ENCODE measurements around the gene IRGC. TPM values are rescaled to one million over a fixed set of nuclear protein-coding genes. Genes with fewer than 3 reads are reported as not detected.

IRGC gene
- total RNA-seq (not detected), polyA plus RNA-seq (0.02 TPM)
- long read RNA-seq, donor 1, result 0 reads
- long read RNA-seq, donor 2, result 0 reads
- long read RNA-seq, donor 3, result 0 reads
- long read RNA-seq, donor 4, result 0 reads
- long read RNA-seq, donor 5, result 0 reads
- long read RNA-seq, donor 6, result 0 reads
- long read RNA-seq, donor 7, result 0 reads
- long read RNA-seq, donor 8, result 0 reads
- long read RNA-seq, donor 9, result 0 reads
- long read RNA-seq, donor 10, result 0 reads

DNA sequence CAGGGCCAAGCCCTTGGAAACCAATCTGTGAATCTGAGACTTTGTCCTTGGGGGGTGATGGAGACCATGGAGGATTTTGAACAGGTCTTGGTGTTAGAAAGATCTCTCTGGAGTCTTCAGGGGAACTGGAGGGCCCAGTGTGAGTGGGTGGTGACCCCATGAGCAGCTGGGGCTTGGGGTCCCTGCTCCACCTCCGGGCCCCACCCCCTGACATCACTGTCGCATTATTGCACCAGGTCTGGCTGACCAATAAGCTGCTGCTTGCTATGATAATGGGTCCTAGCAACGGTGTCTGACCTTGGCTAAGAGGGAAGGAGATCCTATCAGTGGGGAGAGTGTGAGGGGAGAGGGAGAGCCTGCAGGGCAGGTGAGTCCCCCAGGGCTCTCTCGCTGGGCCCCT is at the start of gene IRGC:
TSS of gene IRGC (plus strand) at position 301 of the 400 bp plus-strand sequence. CDS start 2,483 bp downstream, outside the sequence.
- Histone ChIP-seq H3K27ac (ENCODE audit: low read depth in 1 of 2, low read length in 1 of 2) (no peak within 1 kb of the TSS), H3K36me3 (ENCODE audit: control insufficient read depth in 2 of 2, insufficient read depth in 2 of 2, low read length in 1 of 2) (no peaks in the 10 kb centered on the region), H3K4me3 (ENCODE audit: low read length in 2 of 2) (no peak within 1 kb of the TSS), H3K9me3 (ENCODE audit: control insufficient read depth in 2 of 2, insufficient read depth in 1 of 2, low read length in 1 of 2) (no peaks in the 10 kb centered on the region), H3K4me1 (ENCODE audit: control insufficient read depth in 2 of 2, insufficient read depth in 2 of 2, low read length in 2 of 2) (no peaks in the 10 kb centered on the region), H3K27me3 (ENCODE audit: control insufficient read depth in 2 of 2, insufficient read depth in 1 of 2, low read length in 1 of 2) (no peaks in the 10 kb centered on the region)
- DNase-seq (ENCODE audit: low read depth in 6 of 9, low spot score in 9 of 9), result no peak
- WGBS, result 89% methylated on average over 4 of the region's 4 CpGs

- H3K4me3 ChIP-seq (ENCODE audit: low read length in 2 of 2), result peak overlapping the region in 1 of 2 donors; percentile 9
- peaks cover 10 to 37% of the 10 kb centered on the region in 2 donors for H3K27me3 ChIP-seq (ENCODE audit: control insufficient read depth in 2 of 2, insufficient read depth in 1 of 2, low read length in 1 of 2)
- H3K36me3 ChIP-seq (ENCODE audit: control insufficient read depth in 2 of 2, insufficient read depth in 2 of 2, low read length in 1 of 2), result no peaks in the 10 kb centered on the region
- 89% methylated on average over 26 of the region's 26 CpGs for WGBS
- peaks cover 11 to 42% of the 10 kb centered on the region in 2 donors for H3K4me1 ChIP-seq (ENCODE audit: control insufficient read depth in 2 of 2, insufficient read depth in 2 of 2, low read length in 2 of 2)
- no peaks in the 10 kb centered on the region for H3K9me3 ChIP-seq (ENCODE audit: control insufficient read depth in 2 of 2, insufficient read depth in 1 of 2, low read length in 1 of 2)
- H3K27ac ChIP-seq (ENCODE audit: low read depth in 1 of 2, low read length in 1 of 2), result no peak overlapping the region
- DNase-seq (ENCODE audit: low read depth in 6 of 9, low spot score in 9 of 9), result no peak
Observed at GRCh38 chr19:43667126-43667875, 48.6 kb upstream of the IRGC start.

- Histone ChIP-seq H3K9me3 (ENCODE audit: control insufficient read depth in 2 of 2, insufficient read depth in 1 of 2, low read length in 1 of 2) (no peaks in the 10 kb centered on the region), H3K27me3 (ENCODE audit: control insufficient read depth in 2 of 2, insufficient read depth in 1 of 2, low read length in 1 of 2) (peaks cover 10 to 37% of the 10 kb centered on the region in 2 donors), H3K36me3 (ENCODE audit: control insufficient read depth in 2 of 2, insufficient read depth in 2 of 2, low read length in 1 of 2) (no peaks in the 10 kb centered on the region), H3K4me1 (ENCODE audit: control insufficient read depth in 2 of 2, insufficient read depth in 2 of 2, low read length in 2 of 2) (peaks cover 11 to 42% of the 10 kb centered on the region in 2 donors), H3K27ac (ENCODE audit: low read depth in 1 of 2, low read length in 1 of 2) (no peak overlapping the region), H3K4me3 (ENCODE audit: low read length in 2 of 2) (peak overlapping the region; percentile 9 to 54)
- WGBS, result 32% methylated on average over 29 of the region's 29 CpGs
- no peak for DNase-seq (ENCODE audit: low read depth in 6 of 9, low spot score in 9 of 9)
Observed at GRCh38 chr19:43667876-43668405, 47.9 kb upstream of the IRGC start.

GRCh38 chr19:43668406-43669109 is 47.3 kb upstream of the IRGC start:
- under 1% methylated on average over 44 of the region's 44 CpGs for WGBS
- Histone ChIP-seq H3K4me1 (ENCODE audit: control insufficient read depth in 2 of 2, insufficient read depth in 2 of 2, low read length in 2 of 2) (peaks cover 11 to 42% of the 10 kb centered on the region in 2 donors), H3K27me3 (ENCODE audit: control insufficient read depth in 2 of 2, insufficient read depth in 1 of 2, low read length in 1 of 2) (peaks cover 10 to 37% of the 10 kb centered on the region in 2 donors), H3K9me3 (ENCODE audit: control insufficient read depth in 2 of 2, insufficient read depth in 1 of 2, low read length in 1 of 2) (no peaks in the 10 kb centered on the region), H3K36me3 (ENCODE audit: control insufficient read depth in 2 of 2, insufficient read depth in 2 of 2, low read length in 1 of 2) (no peaks in the 10 kb centered on the region), H3K4me3 (ENCODE audit: low read length in 2 of 2) (peak overlapping the region; percentile 54 to 55), H3K27ac (ENCODE audit: low read depth in 1 of 2, low read length in 1 of 2) (peak overlapping the region; percentile 56 to 64)
- peak; percentile 79 to 97 (median 91) for DNase-seq (ENCODE audit: low read depth in 6 of 9, low spot score in 9 of 9)

GRCh38 chr19:43672061-43672679 is 43.7 kb upstream of the IRGC start:
- no peaks in the 10 kb centered on the region for H3K36me3 ChIP-seq (ENCODE audit: control insufficient read depth in 2 of 2, insufficient read depth in 2 of 2, low read length in 1 of 2)
- H3K27ac ChIP-seq (ENCODE audit: low read depth in 1 of 2, low read length in 1 of 2), result no peak overlapping the region
- peaks cover 11 to 28% of the 10 kb centered on the region in 2 donors for H3K4me1 ChIP-seq (ENCODE audit: control insufficient read depth in 2 of 2, insufficient read depth in 2 of 2, low read length in 2 of 2)
- H3K27me3 ChIP-seq (ENCODE audit: control insufficient read depth in 2 of 2, insufficient read depth in 1 of 2, low read length in 1 of 2), result peaks cover 10 to 37% of the 10 kb centered on the region in 2 donors
- 76% methylated on average over 6 of the region's 6 CpGs for WGBS
- DNase-seq (ENCODE audit: low read depth in 6 of 9, low spot score in 9 of 9), result no peak
- H3K4me3 ChIP-seq (ENCODE audit: low read length in 2 of 2), result no peak overlapping the region
- H3K9me3 ChIP-seq (ENCODE audit: control insufficient read depth in 2 of 2, insufficient read depth in 1 of 2, low read length in 1 of 2), result no peaks in the 10 kb centered on the region

DNA sequence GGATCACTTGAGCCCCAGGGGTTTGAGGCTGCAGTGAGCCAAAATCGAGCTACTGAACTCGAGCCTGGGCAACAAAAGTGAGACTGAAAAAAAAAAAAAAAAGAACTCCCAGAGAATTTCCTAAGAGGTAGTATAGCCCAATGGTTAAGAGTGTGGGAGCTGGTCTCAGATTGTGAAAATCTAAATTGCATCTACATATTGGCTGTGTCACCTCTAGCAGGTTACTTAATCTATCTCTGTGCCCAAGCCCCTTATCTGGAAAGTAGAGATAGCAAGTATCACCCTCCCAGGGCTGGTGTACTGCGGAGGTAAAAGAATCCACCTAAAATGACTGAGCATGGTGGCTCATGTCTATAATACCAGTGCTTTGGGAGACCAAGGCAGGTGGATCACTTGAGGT is 42.2 kb upstream of the IRGC start:
- WGBS, result 91% methylated on average over 3 of the region's 3 CpGs
- H3K27me3 ChIP-seq (ENCODE audit: control insufficient read depth in 2 of 2, insufficient read depth in 1 of 2, low read length in 1 of 2), result peaks cover 10 to 24% of the 10 kb centered on the region in 2 donors
- no peaks in the 10 kb centered on the region for H3K9me3 ChIP-seq (ENCODE audit: control insufficient read depth in 2 of 2, insufficient read depth in 1 of 2, low read length in 1 of 2)
- H3K27ac ChIP-seq (ENCODE audit: low read depth in 1 of 2, low read length in 1 of 2), result no peak overlapping the region
- H3K4me1 ChIP-seq (ENCODE audit: control insufficient read depth in 2 of 2, insufficient read depth in 2 of 2, low read length in 2 of 2), result peaks cover 4 to 18% of the 10 kb centered on the region in 2 donors
- no peak for DNase-seq (ENCODE audit: low read depth in 6 of 9, low spot score in 9 of 9)
- H3K36me3 ChIP-seq (ENCODE audit: control insufficient read depth in 2 of 2, insufficient read depth in 2 of 2, low read length in 1 of 2), result no peaks in the 10 kb centered on the region
- H3K4me3 ChIP-seq (ENCODE audit: low read length in 2 of 2), result no peak overlapping the region

GRCh38 chr19:43674183-43674582 is 41.7 kb upstream of the IRGC start:
- Histone ChIP-seq H3K27me3 (ENCODE audit: control insufficient read depth in 2 of 2, insufficient read depth in 1 of 2, low read length in 1 of 2) (peaks cover 6 to 18% of the 10 kb centered on the region in 2 donors), H3K4me1 (ENCODE audit: control insufficient read depth in 2 of 2, insufficient read depth in 2 of 2, low read length in 2 of 2) (peaks cover 1 to 13% of the 10 kb centered on the region in 2 donors), H3K4me3 (ENCODE audit: low read length in 2 of 2) (no peak overlapping the region), H3K9me3 (ENCODE audit: control insufficient read depth in 2 of 2, insufficient read depth in 1 of 2, low read length in 1 of 2) (no peaks in the 10 kb centered on the region), H3K36me3 (ENCODE audit: control insufficient read depth in 2 of 2, insufficient read depth in 2 of 2, low read length in 1 of 2) (no peaks in the 10 kb centered on the region), H3K27ac (ENCODE audit: low read depth in 1 of 2, low read length in 1 of 2) (no peak overlapping the region)
- no peak for DNase-seq (ENCODE audit: low read depth in 6 of 9, low spot score in 9 of 9)
- 98% methylated on average over 8 of the region's 8 CpGs for WGBS

- no peaks in the 10 kb centered on the region for H3K36me3 ChIP-seq (ENCODE audit: control insufficient read depth in 2 of 2, insufficient read depth in 2 of 2, low read length in 1 of 2)
- H3K4me3 ChIP-seq (ENCODE audit: low read length in 2 of 2), result no peak overlapping the region
- H3K27ac ChIP-seq (ENCODE audit: low read depth in 1 of 2, low read length in 1 of 2), result peak overlapping the region in 1 of 2 donors; percentile 25
- H3K9me3 ChIP-seq (ENCODE audit: control insufficient read depth in 2 of 2, insufficient read depth in 1 of 2, low read length in 1 of 2), result no peaks in the 10 kb centered on the region
- peaks cover 0 to 9% of the 10 kb centered on the region in 2 donors for H3K4me1 ChIP-seq (ENCODE audit: control insufficient read depth in 2 of 2, insufficient read depth in 2 of 2, low read length in 2 of 2)
- peaks cover 6 to 14% of the 10 kb centered on the region in 2 donors for H3K27me3 ChIP-seq (ENCODE audit: control insufficient read depth in 2 of 2, insufficient read depth in 1 of 2, low read length in 1 of 2)
- 65% methylated on average over 3 of the region's 3 CpGs for WGBS
- no peak for DNase-seq (ENCODE audit: low read depth in 6 of 9, low spot score in 9 of 9)
Observed at GRCh38 chr19:43674596-43674995, 41.3 kb upstream of the IRGC start.

All from thymus (tissue), 14 donors.